Right renal cortex interstitium (tissue), 3 donors: ENCODE measurements around the gene IMMP2L. TPM values are rescaled to one million over a fixed set of nuclear protein-coding genes. Genes with fewer than 3 reads are reported as not detected.

Experiments
- DNase-seq, 3 donors: peaks; one replicate each; pipeline ENCODE4 v3.0.0-alpha.2; 2013; ENCODE audit warnings: low read depth in 3 of 3, low spot score in 2 of 3
- polyA plus RNA-seq, 3 donors: library from polyadenylated mRNA; unstranded; fragments of 120-200 nt; gene quantifications; one replicate each; pipeline ENCODE4 v1.2.1, GENCODE V29; 2013; ENCODE audit not compliant: insufficient read length in 3 of 3

Gene IMMP2L
- polyA plus RNA-seq, 3 donors = 34.9 to 48.2 (median 45.7) TPM

GRCh38 chr7:110801502-110801901 lies 760.8 kb downstream of the IMMP2L start:
- DNase-seq = no peak

GRCh38 chr7:110800984-110801383 lies 761.3 kb downstream of the IMMP2L start:
- no peak for DNase-seq

GRCh38 chr7:110797656-110798055 lies 764.6 kb downstream of the IMMP2L start:
- DNase-seq = no peak

GRCh38 chr7:110790992-110791391 lies 771.3 kb downstream of the IMMP2L start:
- no peak for DNase-seq

- DNase-seq = no peak
These were observed 775.8 kb downstream of the IMMP2L start for GRCh38 chr7:110786328-110786965.

GRCh38 chr7:110784749-110785148 lies 777.5 kb downstream of the IMMP2L start:
- DNase-seq = no peak

- DNase-seq = no peak
These were observed 781.6 kb downstream of the IMMP2L start for GRCh38 chr7:110780712-110781111.

- DNase-seq = no peak
These were observed 783.0 kb downstream of the IMMP2L start for GRCh38 chr7:110779339-110779738.

GRCh38 chr7:110775046-110775445 lies 787.2 kb downstream of the IMMP2L start:
- no peak for DNase-seq

GRCh38 chr7:110774071-110774470 lies 788.2 kb downstream of the IMMP2L start:
- DNase-seq = peak in 1 of 3 donors; percentile 38

GRCh38 chr7:110772615-110773014 lies 789.7 kb downstream of the IMMP2L start:
- DNase-seq = no peak

- DNase-seq = no peak
These were observed 790.6 kb downstream of the IMMP2L start for GRCh38 chr7:110771717-110772116.

- no peak for DNase-seq
These were observed 794.7 kb downstream of the IMMP2L start for GRCh38 chr7:110767550-110768110.

GRCh38 chr7:110766864-110767263 lies 795.4 kb downstream of the IMMP2L start:
- DNase-seq = peak in 1 of 3 donors; percentile 29

- no peak for DNase-seq
These were observed 797.4 kb downstream of the IMMP2L start for GRCh38 chr7:110764852-110765251.

- DNase-seq = peak in 1 of 3 donors; percentile 23
These were observed 799.6 kb downstream of the IMMP2L start for GRCh38 chr7:110762546-110763225.

- DNase-seq = no peak
These were observed 802.0 kb downstream of the IMMP2L start for GRCh38 chr7:110760341-110760740.

- DNase-seq = no peak
These were observed 803.2 kb downstream of the IMMP2L start for GRCh38 chr7:110759069-110759468.

- DNase-seq = no peak
These were observed 807.6 kb downstream of the IMMP2L start for GRCh38 chr7:110754649-110755048.

GRCh38 chr7:110750931-110751605 lies 811.2 kb downstream of the IMMP2L start:
- DNase-seq = no peak

GRCh38 chr7:110733221-110733620 lies 829.1 kb downstream of the IMMP2L start:
- DNase-seq = no peak
